HCT116 (cell line): ENCODE data around the gene IFNL4. TPM values are rescaled to one million over a fixed set of nuclear protein-coding genes. Genes with fewer than 3 reads are reported as not detected.

ENCODE experiments used
- ATAC-seq: fragments of 200-7000 bp; cut with Tn5 transposase; 2 replicates; pipeline ENCODE4 v1.9.1; 2020; ENCODE audit warnings: mild to moderate bottlenecking, moderate library complexity
- BruUV-seq: library from RNA; stranded (reverse); fragments of 400-500 nt; replicated peaks from 2 replicates; lab custom pipeline; 2021; lab: Mats Ljungman, UMichigan
- CTCF ChIA-PET: fragments of 300-600 bp; sonication (Branson Sonifier 250); formaldehyde crosslinking; loops from one replicate; lab custom pipeline; 2021; ENCODE audit warnings: antibody characterized with exemption; lab: Charles Lee
- POLR2A ChIA-PET: fragments of 300-600, 350-600 bp; sonication (Branson Sonifier 250); formaldehyde crosslinking; loops from one replicate; lab custom pipeline; 2021; ENCODE audit warnings: antibody characterized with exemption; lab: Charles Lee
- RAD21 ChIA-PET, 2 experiments: fragments of 300-600 bp; sonication (Branson Sonifier 250); formaldehyde crosslinking; loops; one replicate each; lab custom pipeline; 2023; ENCODE audit warnings: low total read pairs in 2 of 2; ENCODE audit not compliant: uncharacterized antibody in 2 of 2, unreplicated experiment in 2 of 2, low non-redundant PET in 1 of 2; lab: Charles Lee
- DNase-seq: peaks from one replicate; pipeline ENCODE4 v3.0.0-alpha.2; 2010; ENCODE audit warnings: low read depth, low spot score
- H2AFZ ChIP-seq: fragments of 200-600 bp; shearing (Covaris generic), sonication (generic); 2 replicates; pipeline ENCODE4 v1.6.1; 2017; ENCODE audit warnings: low read depth, mixed run types, mixed read lengths, antibody characterized with exemption, low read length; ENCODE audit not compliant: poor library complexity, severe bottlenecking
- H3K27ac ChIP-seq: 2 replicates; pipeline ENCODE4 v1.5.1; 2012; ENCODE audit warnings: low read depth, low read length
- H3K27me3 ChIP-seq: fragments of 200-600 bp; sonication (generic); 2 replicates; pipeline ENCODE4 v1.6.1; 2016; ENCODE audit warnings: mixed run types, low read length, mixed read lengths; ENCODE audit not compliant: insufficient read depth
- H3K36me3 ChIP-seq, 2 experiments: fragments of 200-500 bp in 1 of 2; fragments of 200-600 bp in 1 of 2; sonication (Bioruptor generic) in 1 of 2; sonication (generic) in 1 of 2; 2 replicates each; pipeline versions ENCODE4 v1.5.1 to v1.6.1; 2014 to 2016; ENCODE audit warnings: low read length in 2 of 2, inconsistent platforms in 1 of 2, mixed read lengths in 1 of 2, mixed run types in 1 of 2; ENCODE audit not compliant: insufficient read depth in 2 of 2, control insufficient read depth in 1 of 2
- H3K4me1 ChIP-seq, 2 experiments: fragments of 200-600 bp in 1 of 2; sonication (generic) in 1 of 2; 2 replicates each; pipeline versions ENCODE4 v1.5.1 to v1.6.1; 2012 to 2017; ENCODE audit warnings: low read length in 2 of 2, inconsistent platforms in 1 of 2, mild to moderate bottlenecking in 1 of 2, mixed read lengths in 1 of 2, mixed run types in 1 of 2, moderate library complexity in 1 of 2; ENCODE audit not compliant: insufficient read depth in 2 of 2, control insufficient read depth in 1 of 2
- H3K4me2 ChIP-seq: fragments of 200-600 bp; sonication (generic); 2 replicates; pipeline ENCODE4 v1.6.1; 2017; ENCODE audit warnings: mixed run types, low read length, mixed read lengths
- H3K4me3 ChIP-seq, 2 experiments: fragments of 200-600 bp in 1 of 2; sonication (generic) in 1 of 2; replicated peaks in 1 of 2; 2 replicates each; pipeline ENCODE4 v1.5.1; 2011 to 2016; ENCODE audit warnings: low read length in 2 of 2, control low read depth in 1 of 2, low read depth in 1 of 2, mild to moderate bottlenecking in 1 of 2, mixed read lengths in 1 of 2, mixed run types in 1 of 2
- H3K79me2 ChIP-seq: fragments of 200-600 bp; sonication (generic); 2 replicates; pipeline ENCODE4 v1.6.1; 2017; ENCODE audit warnings: mild to moderate bottlenecking, mixed run types, low read length, moderate library complexity, mixed read lengths; ENCODE audit not compliant: insufficient read depth
- H3K9ac ChIP-seq: fragments of 200-600 bp; sonication (generic); 2 replicates; pipeline ENCODE4 v1.6.1; 2016; ENCODE audit warnings: low read length, mixed read lengths
- H3K9me2 ChIP-seq: fragments of 200-600 bp; sonication (generic), shearing (Covaris generic); 2 replicates; pipeline ENCODE4 v1.6.1; 2017; ENCODE audit warnings: mixed run types, mild to moderate bottlenecking, moderate library complexity; ENCODE audit not compliant: insufficient read depth
- H3K9me3 ChIP-seq, 2 experiments: fragments of 200-500 bp in 1 of 2; fragments of 200-600 bp in 1 of 2; sonication (Bioruptor generic) in 1 of 2; sonication (generic) in 1 of 2; 2 replicates each; pipeline ENCODE4 v1.6.1; 2014 to 2017; ENCODE audit warnings: low read length in 2 of 2, mixed read lengths in 2 of 2, inconsistent platforms in 1 of 2, low read depth in 1 of 2, mild to moderate bottlenecking in 1 of 2, mixed run types in 1 of 2, moderate library complexity in 1 of 2; ENCODE audit not compliant: control insufficient read depth in 1 of 2, insufficient read depth in 1 of 2
- H4K20me1 ChIP-seq: fragments of 200-600 bp; sonication (generic), shearing (Covaris generic); 2 replicates; pipeline ENCODE4 v1.6.1; 2017; ENCODE audit warnings: mixed run types, mild to moderate bottlenecking, moderate library complexity; ENCODE audit not compliant: insufficient read depth
- CEBPB ChIP-seq: IDR thresholded peaks from 2 replicates; pipeline ENCODE4 v1.6.1; 2012; ENCODE audit warnings: low read depth
- EGR1 ChIP-seq: IDR thresholded peaks from 2 replicates; pipeline ENCODE4 v1.6.1; 2012; ENCODE audit warnings: low read depth
- EZH2phosphoT487 ChIP-seq: fragments of 200-600 bp; IDR thresholded peaks from 2 replicates; pipeline ENCODE4 v1.6.1; 2018; ENCODE audit warnings: antibody characterized with exemption, borderline replicate concordance
- POLR2AphosphoS5 ChIP-seq: IDR thresholded peaks from 2 replicates; pipeline ENCODE4 v1.6.1; 2011; ENCODE audit warnings: mild to moderate bottlenecking, low read depth, low read length, moderate library complexity
- SIN3A ChIP-seq: IDR thresholded peaks from 2 replicates; pipeline ENCODE4 v1.6.1; 2012; ENCODE audit warnings: low read depth
- ZBTB33 ChIP-seq: IDR thresholded peaks from 2 replicates; pipeline ENCODE4 v1.6.1; 2011; ENCODE audit warnings: mild to moderate bottlenecking, low read length, moderate library complexity; ENCODE audit not compliant: insufficient replicate concordance; ENCODE audit errors: extremely low read depth
- intact Hi-C: fragments of 100-400 bp; cut with micrococcal nuclease; formaldehyde crosslinking; loops from 2 replicates; pipeline ENCODE4 v1.10.0; 2022
- total RNA-seq: library from RNA; stranded (reverse); gene quantifications from one replicate; pipeline ENCODE4 v1.2.1, GENCODE V29; 2021; ENCODE audit not compliant: unreplicated experiment

IFNL4 gene
- total RNA-seq, 1 experiment from 2014 or later: not detected

GRCh38 chr19:39257227-39257626, 8.6 kb upstream of the IFNL4 start:
- no peaks in the 10 kb centered on the region for H3K9me3 ChIP-seq
- no peaks in the 10 kb centered on the region for H3K27me3 ChIP-seq
- ChIA-PET RAD21 (no interaction called here), CTCF (no interaction called here), POLR2A (no interaction called here)
- H3K36me3 ChIP-seq: no peaks in the 10 kb centered on the region
- no peaks in the 10 kb centered on the region for H3K79me2 ChIP-seq
- no TSS peak for BruUV-seq
- no peak overlapping the region for H2AFZ ChIP-seq
- peaks cover 3 to 13% of the 10 kb centered on the region in 2 experiments; a peak in 2 of 4 replicates for H3K4me1 ChIP-seq
- no peaks in the 10 kb centered on the region for H4K20me1 ChIP-seq
- intact Hi-C loops: no loop called here
- H3K27ac ChIP-seq: no peak overlapping the region
- no peak overlapping the region for H3K9ac ChIP-seq
- ATAC-seq (no peak), DNase-seq (no peak)
- no peaks in the 10 kb centered on the region for H3K9me2 ChIP-seq
- H3K4me3 ChIP-seq: no peak overlapping the region
- TF ChIP-seq CEBPB (no peak), ZBTB33 (no peak), POLR2AphosphoS5 (no peak), EZH2phosphoT487 (no peak)
- no peak overlapping the region for H3K4me2 ChIP-seq

GRCh38 chr19:39254531-39255345, 6.1 kb upstream of the IFNL4 start:
- Histone ChIP-seq H3K9ac (no peak overlapping the region), H4K20me1 (no peaks in the 10 kb centered on the region), H3K4me2 (no peak overlapping the region), H3K27ac (no peak overlapping the region), H3K4me1 (peaks cover 3 to 13% of the 10 kb centered on the region in 2 experiments; a peak in 2 of 4 replicates), H3K9me2 (no peaks in the 10 kb centered on the region), H3K36me3 (no peaks in the 10 kb centered on the region), H3K9me3 (no peaks in the 10 kb centered on the region), H2AFZ (no peak overlapping the region), H3K4me3 (no peak overlapping the region), H3K27me3 (no peaks in the 10 kb centered on the region), H3K79me2 (no peaks in the 10 kb centered on the region)
- BruUV-seq: no TSS peak
- ATAC-seq (no peak), DNase-seq (no peak)
- ChIA-PET RAD21 (no interaction called here), POLR2A (no interaction called here), CTCF (interaction anchor here (1.5 kb wide), 1 partner anchor 73 kb away, joined by 4 read pairs; no protein-coding TSS in a partner anchor)
- no peak for TF ChIP-seq EGR1
- no peak for TF ChIP-seq SIN3A
- intact Hi-C loops: no loop called here
